ENCODE results near the gene MAMSTR. TPM values are rescaled to one million over a fixed set of nuclear protein-coding genes. Genes with fewer than 3 reads are reported as not detected.

MAMSTR gene
- total and polyA plus RNA-seq, 9 of the 15 experiments (the other 6 are each of a cell fraction or from before 2014, with no cell fraction given) = 0.08 to 1.00 (median 0.40) TPM; not detected in 1

- TF ChIP-seq KLF16 (IDR thresholded peaks at IDR 0.05) = no peak
- no peak for TF ChIP-seq ZEB2 (IDR thresholded peaks at IDR 0.05)
- TF ChIP-seq IFI16 (CRISPR knock-in tag; IDR thresholded peaks at IDR 0.05) = no peak
- TF ChIP-seq BCLAF1 (IDR thresholded peaks at IDR 0.05; ENCODE audit: borderline replicate concordance in 1 of 2, control insufficient read depth in 1 of 2, low read depth in 2 of 2, low read length in 1 of 2) = 0 out of 4 replicates have a peak, but pooled peaks of 1 of the 2 experiments have one; percentile 18
- TF ChIP-seq, protein P1, sequence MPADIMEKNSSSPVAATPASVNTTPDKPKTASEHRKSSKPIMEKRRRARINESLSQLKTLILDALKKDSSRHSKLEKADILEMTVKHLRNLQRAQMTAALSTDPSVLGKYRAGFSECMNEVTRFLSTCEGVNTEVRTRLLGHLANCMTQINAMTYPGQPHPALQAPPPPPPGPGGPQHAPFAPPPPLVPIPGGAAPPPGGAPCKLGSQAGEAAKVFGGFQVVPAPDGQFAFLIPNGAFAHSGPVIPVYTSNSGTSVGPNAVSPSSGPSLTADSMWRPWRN (IDR thresholded peaks at IDR 0.05; ENCODE audit: low read depth) = no peak
- TF ChIP-seq POLR2B (IDR thresholded peaks at IDR 0.05; ENCODE audit: low read depth, partially characterized antibody) = peak; percentile 81
- TF ChIP-seq ZNF133 (CRISPR knock-in tag; IDR thresholded peaks at IDR 0.05) = no peak
- TF ChIP-seq SOX6 (IDR thresholded peaks at IDR 0.05) = peak; percentile 54
- TF ChIP-seq FOXK1 (CRISPR knock-in tag; IDR thresholded peaks at IDR 0.05; ENCODE audit: borderline replicate concordance) = no peak
- peak; percentile 86 for TF ChIP-seq MTA3 (IDR thresholded peaks at IDR 0.05; ENCODE audit: borderline replicate concordance)
- TF ChIP-seq GTF2F1 (IDR thresholded peaks at IDR 0.05; ENCODE audit: low read depth, low read length) = no peak
- peak; percentile 97 to 99 for TF ChIP-seq E2F6 (IDR thresholded peaks at IDR 0.05; ENCODE audit: borderline replicate concordance in 1 of 2, extremely low read depth in 1 of 2, insufficient read depth in 1 of 2, insufficient read length in 1 of 2, low read depth in 1 of 2, low read length in 1 of 2, poor library complexity in 1 of 2, severe bottlenecking in 1 of 2)
- no peak for TF ChIP-seq TEAD2 (tag; IDR thresholded peaks at IDR 0.05)
- TF ChIP-seq NR1H2 (CRISPR knock-in tag; IDR thresholded peaks at IDR 0.05) = no peak
- TF ChIP-seq, protein P2, sequence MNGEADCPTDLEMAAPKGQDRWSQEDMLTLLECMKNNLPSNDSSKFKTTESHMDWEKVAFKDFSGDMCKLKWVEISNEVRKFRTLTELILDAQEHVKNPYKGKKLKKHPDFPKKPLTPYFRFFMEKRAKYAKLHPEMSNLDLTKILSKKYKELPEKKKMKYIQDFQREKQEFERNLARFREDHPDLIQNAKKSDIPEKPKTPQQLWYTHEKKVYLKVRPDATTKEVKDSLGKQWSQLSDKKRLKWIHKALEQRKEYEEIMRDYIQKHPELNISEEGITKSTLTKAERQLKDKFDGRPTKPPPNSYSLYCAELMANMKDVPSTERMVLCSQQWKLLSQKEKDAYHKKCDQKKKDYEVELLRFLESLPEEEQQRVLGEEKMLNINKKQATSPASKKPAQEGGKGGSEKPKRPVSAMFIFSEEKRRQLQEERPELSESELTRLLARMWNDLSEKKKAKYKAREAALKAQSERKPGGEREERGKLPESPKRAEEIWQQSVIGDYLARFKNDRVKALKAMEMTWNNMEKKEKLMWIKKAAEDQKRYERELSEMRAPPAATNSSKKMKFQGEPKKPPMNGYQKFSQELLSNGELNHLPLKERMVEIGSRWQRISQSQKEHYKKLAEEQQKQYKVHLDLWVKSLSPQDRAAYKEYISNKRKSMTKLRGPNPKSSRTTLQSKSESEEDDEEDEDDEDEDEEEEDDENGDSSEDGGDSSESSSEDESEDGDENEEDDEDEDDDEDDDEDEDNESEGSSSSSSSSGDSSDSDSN (IDR thresholded peaks at IDR 0.05; ENCODE audit: borderline replicate concordance in 1 of 2, low read depth in 2 of 2, low read length in 2 of 2) = peak in 1 of 2 experiments; percentile 59; a peak in 2 of 4 replicates
- TF ChIP-seq SAFB (IDR thresholded peaks at IDR 0.05; ENCODE audit: borderline replicate concordance, low read depth, low read length) = peak; percentile 93
- TF ChIP-seq NUFIP1 (IDR thresholded peaks at IDR 0.05; ENCODE audit: partially characterized antibody) = no peak
These were observed 19.3 kb upstream of the MAMSTR start (continued) for GRCh38 chr19:48738557-48739403.

All from K562 (cell line).